A549 (cell line): ENCODE data around the gene NEK11. TPM values are rescaled to one million over a fixed set of nuclear protein-coding genes. Genes with fewer than 3 reads are reported as not detected.
A peak's percentile ranks its signal among the peaks of the same experiment; 100 is the strongest.

Source experiments
- ATAC-seq, 2 experiments: fragments of 200-7000 bp in 1 of 2; fragments of >200 bp in 1 of 2; cut with Nextera tagmentation in 1 of 2; cut with Tn5 transposase in 1 of 2; 3 replicates each; pipeline versions ENCODE4 v1.8.0 to v1.9.1; 2018 to 2020; ENCODE audit warnings: mild to moderate bottlenecking in 1 of 2, moderate library complexity in 1 of 2
- CTCF ChIA-PET: fragments of 300-600 bp; sonication (Branson Sonifier 250); formaldehyde crosslinking; extraction: SDS; loops from one replicate; lab custom pipeline; 2021; ENCODE audit warnings: antibody characterized with exemption, inconsistent platforms; lab: Yijun Ruan, JAX
- POLR2A ChIA-PET: fragments of 350-600 bp; formaldehyde crosslinking; extraction: SDS; loops from one replicate; lab custom pipeline; 2021; ENCODE audit warnings: antibody characterized with exemption, inconsistent platforms; lab: Yijun Ruan, JAX
- DNase-seq, 2 experiments: peaks; one replicate each; pipeline versions ENCODE4 v3.0.0 to v3.0.0-alpha.2; 2011 to 2016; ENCODE audit warnings: low read depth in 1 of 2, low spot score in 1 of 2
- FAIRE-seq: peaks from 2 replicates; lab custom pipeline; 2011; peaks lifted over from hg19 to GRCh38; lab: Jason Lieb, UNC
- H3K27ac ChIP-seq, 2 experiments: fragments of >200 bp; sonication (Bioruptor Twin); formaldehyde crosslinking; 3 replicates each; pipeline ENCODE4 v1.5.1; 2016 to 2017
- H3K4me1 ChIP-seq: fragments of >200 bp; sonication (Bioruptor Twin); formaldehyde crosslinking; 3 replicates; pipeline ENCODE4 v1.6.1; 2016
- H3K4me2 ChIP-seq: fragments of >200 bp; sonication (Bioruptor Twin); formaldehyde crosslinking; 3 replicates; pipeline ENCODE4 v1.6.1; 2016
- H3K4me3 ChIP-seq: fragments of >200 bp; sonication (Bioruptor Twin); formaldehyde crosslinking; 3 replicates; pipeline ENCODE4 v1.5.1; 2016
- H3K9me3 ChIP-seq: fragments of >200 bp; sonication (Bioruptor Twin); formaldehyde crosslinking; 3 replicates; pipeline ENCODE4 v1.6.1; 2016
- ATOH8 ChIP-seq: fragments of 250-450 bp; sonication (Bioruptor Pico); IDR thresholded peaks from 2 replicates; pipeline ENCODE4 v1.5.0; 2020; ENCODE audit warnings: low read depth, mild to moderate bottlenecking, moderate library complexity
- CBX2 ChIP-seq: fragments of 200-600 bp; sonication (generic); IDR thresholded peaks from 2 replicates; pipeline ENCODE4 v1.6.1; 2016; ENCODE audit warnings: low read depth, mild to moderate bottlenecking, borderline replicate concordance
- CBX8 ChIP-seq: fragments of 200-600 bp; sonication (generic); IDR thresholded peaks from 2 replicates; pipeline ENCODE4 v1.6.1; 2016
- CEBPB ChIP-seq, 2 experiments: fragments of >200 bp in 1 of 2; sonication (Bioruptor Twin) in 1 of 2; formaldehyde crosslinking in 1 of 2; IDR thresholded peaks; 2 replicates each; pipeline ENCODE4 v1.6.1; 2012 to 2016
- CTCF ChIP-seq: fragments of >200 bp; sonication (Bioruptor Twin); formaldehyde crosslinking; IDR thresholded peaks from 3 replicates; pipeline ENCODE4 v1.5.1; 2016
- EHF ChIP-seq: fragments of 250-450 bp; sonication (Bioruptor Pico); IDR thresholded peaks from 2 replicates; pipeline ENCODE4 v1.5.0; 2020; ENCODE audit warnings: mild to moderate bottlenecking
- EP300 ChIP-seq, 2 experiments: fragments of >200 bp; sonication (Bioruptor Twin); formaldehyde crosslinking; IDR thresholded peaks; 2 replicates in 1 of 2; 3 replicates in 1 of 2; pipeline ENCODE4 v1.6.1; 2016 to 2017
- ESRRA ChIP-seq: fragments of 150-350 bp; IDR thresholded peaks from 2 replicates; pipeline ENCODE4 v1.6.1; 2014; ENCODE audit warnings: mild to moderate bottlenecking, low read length, borderline replicate concordance
- FOSL2 ChIP-seq, 2 experiments: fragments of 450-650 bp in 1 of 2; fragments of >200 bp in 1 of 2; sonication (Bioruptor Twin) in 1 of 2; formaldehyde crosslinking; IDR thresholded peaks; 2 replicates each; pipeline versions ENCODE4 v1.5.0 to v1.6.1; 2016 to 2020; ENCODE audit warnings: mild to moderate bottlenecking in 1 of 2, moderate library complexity in 1 of 2
- GATA3 ChIP-seq: IDR thresholded peaks from 2 replicates; pipeline ENCODE4 v1.6.1; 2012; ENCODE audit warnings: borderline replicate concordance
- HDAC2 ChIP-seq: fragments of 200-600 bp; sonication (generic); IDR thresholded peaks from 2 replicates; pipeline ENCODE4 v1.6.1; 2016
- HES2 ChIP-seq: fragments of >200 bp; sonication (Bioruptor Twin); formaldehyde crosslinking; IDR thresholded peaks from 2 replicates; pipeline ENCODE4 v1.6.1; 2016
- HOXB13 ChIP-seq: fragments of 250-450 bp; sonication (Bioruptor Pico); IDR thresholded peaks from 2 replicates; pipeline ENCODE4 v1.5.0; 2020; ENCODE audit warnings: low read depth, mild to moderate bottlenecking, moderate library complexity
- KDM5A ChIP-seq: fragments of 200-600 bp; sonication (generic); IDR thresholded peaks from 2 replicates; pipeline ENCODE4 v1.6.1; 2016; ENCODE audit warnings: antibody characterized with exemption, mild to moderate bottlenecking
- MAZ ChIP-seq: fragments of 150-350 bp; IDR thresholded peaks from 2 replicates; pipeline ENCODE4 v1.6.1; 2014; ENCODE audit warnings: antibody characterized with exemption, low read depth, low read length, borderline replicate concordance
- NFE2L2 ChIP-seq: fragments of 150-350 bp; conservative IDR thresholded peaks from 2 replicates; pipeline ENCODE4 v1.6.1; 2014; ENCODE audit warnings: low read length
- NPAS2 ChIP-seq: fragments of 250-450 bp; sonication (Bioruptor Pico); IDR thresholded peaks from 2 replicates; pipeline ENCODE4 v1.8.0; 2022; ENCODE audit warnings: mild to moderate bottlenecking, moderate library complexity, borderline replicate concordance
- NR3C1 ChIP-seq: fragments of >200 bp; sonication (Bioruptor Twin); formaldehyde crosslinking; IDR thresholded peaks from 3 replicates; pipeline ENCODE4 v1.6.1; 2017
- PHF8 ChIP-seq: fragments of 200-600 bp; sonication (generic); IDR thresholded peaks from 2 replicates; pipeline ENCODE4 v1.6.1; 2016; ENCODE audit warnings: low read depth, mild to moderate bottlenecking, antibody characterized with exemption, moderate library complexity, borderline replicate concordance
- POLR2A ChIP-seq: IDR thresholded peaks from 2 replicates; pipeline ENCODE4 v1.6.1; 2012; ENCODE audit warnings: mild to moderate bottlenecking, low read length
- RARB ChIP-seq: fragments of 250-450 bp; sonication (Bioruptor Pico); IDR thresholded peaks from 2 replicates; pipeline ENCODE4 v1.8.0; 2021; ENCODE audit warnings: mild to moderate bottlenecking, moderate library complexity
- RCOR1 ChIP-seq: fragments of 150-350 bp; IDR thresholded peaks from 2 replicates; pipeline ENCODE4 v1.6.1; 2014; ENCODE audit warnings: antibody characterized with exemption, low read length, low read depth
- RNF2 ChIP-seq: fragments of 200-600 bp; sonication (generic); IDR thresholded peaks from 2 replicates; pipeline ENCODE4 v1.6.1; 2016; ENCODE audit warnings: low read depth, mild to moderate bottlenecking, antibody characterized with exemption, moderate library complexity, borderline replicate concordance
- TFCP2L1 ChIP-seq: fragments of 250-450 bp; sonication (Bioruptor Pico); IDR thresholded peaks from 2 replicates; pipeline ENCODE4 v1.5.0; 2021; ENCODE audit warnings: mild to moderate bottlenecking
- ZSCAN20 ChIP-seq: fragments of 250-450 bp; sonication (Bioruptor Pico); IDR thresholded peaks from 2 replicates; pipeline ENCODE4 v1.8.0; 2022; ENCODE audit warnings: mild to moderate bottlenecking, moderate library complexity
- WGBS: methylation state at CpG from one replicate; pipeline ENCODE4 v1.1.6; 2017; ENCODE audit errors: missing lambda C conversion rate; 5-methylcytosine and 5-hydroxymethylcytosine counted together
- polyA plus RNA-seq, 4 experiments: library from polyadenylated mRNA; depleted of rRNA in 3 of 4; stranded (reverse); fragments of >200 nt; fragmentation: RNase III in 1 of 4; extraction: RNeasy Plus Mini Kit Qiagen cat#74134 plus additional on column Dnase treatment in 1 of 4; gene quantifications; 2 replicates in 3 of 4; 3 replicates in 1 of 4; pipeline ENCODE4 v1.2.3, GENCODE V29; 2011 to 2017

NEK11 gene
- polyA plus RNA-seq, 2 of the 4 experiments (the other 2 are of a cell fraction) = 5.8 to 8.9 TPM

GRCh38 chr3:131303848-131304247 is 277.2 kb downstream of the NEK11 start:
- Histone ChIP-seq H3K4me3 (no peak overlapping the region), H3K4me2 (no peak overlapping the region), H3K9me3 (no peaks in the 10 kb centered on the region), H3K27ac (no peak overlapping the region), H3K4me1 (0 out of 3 replicates have a peak, but pooled peaks cover 3% of the 10 kb centered on the region)
- FAIRE-seq (no peak), DNase-seq (no peak), ATAC-seq (no peak)
- TF ChIP-seq FOSL2 (IDR thresholded peaks at IDR 0.05) (no peak), FOSL2 (CRISPR knock-in tag; IDR thresholded peaks at IDR 0.05) (peak; percentile 48; the same call in 1 of the 2 replicates), TFCP2L1 (no peak)
- CTCF ChIA-PET = no interaction called here
- POLR2A ChIA-PET = no interaction called here

GRCh38 chr3:131304890-131305289 is 278.2 kb downstream of the NEK11 start:
- FAIRE-seq = no peak

GRCh38 chr3:131306242-131306641 is 279.6 kb downstream of the NEK11 start:
- no peak for FAIRE-seq
- H3K9me3 ChIP-seq = no peaks in the 10 kb centered on the region
- ATAC-seq = no peak
- H3K4me2 ChIP-seq = no peak overlapping the region
- DNase-seq = no peak
- POLR2A ChIA-PET = no interaction called here
- 0 out of 3 replicates have a peak, but pooled peaks cover 3% of the 10 kb centered on the region for H3K4me1 ChIP-seq
- TF ChIP-seq CBX2 (no peak), RARB (CRISPR knock-in tag) (no peak), NFE2L2 (no peak), ESRRA (no peak), RCOR1 (no peak), ATOH8 (no peak), POLR2A (no peak)
- TF ChIP-seq, all 56 proteins: peak for 0
- CTCF ChIA-PET = no interaction called here
- Histone ChIP-seq H3K27ac (no peak overlapping the region), H3K4me3 (no peak overlapping the region)

More at GRCh38 chr3:131304890-131305289, 278.2 kb downstream of the NEK11 start:
- Histone ChIP-seq H3K4me2 (no peak overlapping the region), H3K9me3 (no peaks in the 10 kb centered on the region), H3K4me3 (no peak overlapping the region), H3K27ac (no peak overlapping the region), H3K4me1 (0 out of 3 replicates have a peak, but pooled peaks cover 3% of the 10 kb centered on the region)
- 94% methylated on average over 2 of the region's 5 CpGs for WGBS
- no peak for TF ChIP-seq CBX8
- no peak for TF ChIP-seq TFCP2L1
- no peak for TF ChIP-seq RNF2
- no peak for TF ChIP-seq GATA3
- no peak for DNase-seq
- CTCF ChIA-PET = no interaction called here
- POLR2A ChIA-PET = no interaction called here
- no peak for ATAC-seq

- Histone ChIP-seq H3K9me3 (no peaks in the 10 kb centered on the region), H3K4me2 (no peak overlapping the region), H3K4me1 (no peaks in the 10 kb centered on the region), H3K27ac (no peak overlapping the region), H3K4me3 (no peak overlapping the region)
- ATAC-seq (no peak), DNase-seq (no peak), FAIRE-seq (no peak)
- TF ChIP-seq NR3C1 = no peak
- TF ChIP-seq HOXB13 (CRISPR knock-in tag) = no peak
- no peak for TF ChIP-seq FOSL2 (IDR thresholded peaks at IDR 0.05)
- no peak for TF ChIP-seq FOSL2 (CRISPR knock-in tag; IDR thresholded peaks at IDR 0.05)
- no peak for TF ChIP-seq CTCF
- TF ChIP-seq HDAC2 = no peak
- no peak for TF ChIP-seq MAZ
- TF ChIP-seq EHF (CRISPR knock-in tag) = no peak
- TF ChIP-seq CEBPB (IDR thresholded peaks at IDR 0.05) = no peak
- no peak for TF ChIP-seq EP300 (IDR thresholded peaks at IDR 0.05)
- TF ChIP-seq HES2 = no peak
- TF ChIP-seq PHF8 = no peak
- TF ChIP-seq ZSCAN20 (CRISPR knock-in tag) = no peak
- TF ChIP-seq ESRRA = no peak
- TF ChIP-seq POLR2A = no peak
- no peak for TF ChIP-seq RNF2
- no peak for TF ChIP-seq NPAS2
- TF ChIP-seq KDM5A = no peak
- POLR2A ChIA-PET = interaction anchor here (1.1 kb wide), 1 partner anchor 12 kb away, joined by 3 read pairs; no protein-coding TSS in a partner anchor
- CTCF ChIA-PET = interaction anchor here (1.0 kb wide), 1 partner anchor 92 kb away, joined by 3 read pairs; no protein-coding TSS in a partner anchor
Measured at GRCh38 chr3:131314318-131314717, 287.6 kb downstream of the NEK11 start.
